NCI-H1105 (cell line): ENCODE results near the gene TMCC1.
"Not testable (repeated sequence)": the region's sequence is repeated elsewhere in the genome, so short reads cannot be mapped to it uniquely, and the experiment has no call there.

Experiments used
- DNase-seq: peaks from one replicate; lab custom pipeline; 2025; lab: John Stamatoyannopoulos, UW

The TMCC1 gene

GRCh38 chr3:129835198-129835597 is 58.3 kb downstream of the TMCC1 start:
- DNase-seq, result no peak

GRCh38 chr3:129834580-129834979 is 58.9 kb downstream of the TMCC1 start:
- DNase-seq, result no peak

GRCh38 chr3:129831942-129832341 is 61.6 kb downstream of the TMCC1 start:
- not testable (repeated sequence) for DNase-seq

GRCh38 chr3:129831503-129831902 is 62.0 kb downstream of the TMCC1 start:
- no peak for DNase-seq

- peak; percentile 72 for DNase-seq
These were observed 63.9 kb downstream of the TMCC1 start for GRCh38 chr3:129829640-129830039.

GRCh38 chr3:129827765-129828164 is 65.7 kb downstream of the TMCC1 start:
- DNase-seq, result no peak

- DNase-seq, result peak; percentile 62
These were observed 68.5 kb downstream of the TMCC1 start for GRCh38 chr3:129824926-129825541.

- DNase-seq, result no peak
These were observed 70.8 kb downstream of the TMCC1 start for GRCh38 chr3:129822679-129823078.

GRCh38 chr3:129822241-129822640 is 71.3 kb downstream of the TMCC1 start:
- no peak for DNase-seq

- DNase-seq, result no peak
These were observed 72.9 kb downstream of the TMCC1 start for GRCh38 chr3:129820587-129820986.

GRCh38 chr3:129812589-129812988 is 80.9 kb downstream of the TMCC1 start:
- no peak for DNase-seq

- DNase-seq, result no peak
These were observed 84.2 kb downstream of the TMCC1 start for GRCh38 chr3:129809297-129809696.

- DNase-seq, result no peak
These were observed 97.4 kb downstream of the TMCC1 start for GRCh38 chr3:129796146-129796545.

- no peak for DNase-seq
These were observed 98.1 kb downstream of the TMCC1 start for GRCh38 chr3:129795186-129796010.

- DNase-seq, result peak; percentile 92
These were observed 99.0 kb downstream of the TMCC1 start for GRCh38 chr3:129794311-129795185.

GRCh38 chr3:129793942-129794310 is 99.6 kb downstream of the TMCC1 start:
- peak; percentile 8 for DNase-seq

GRCh38 chr3:129793319-129793718 is 100.2 kb downstream of the TMCC1 start:
- DNase-seq, result no peak

- no peak for DNase-seq
These were observed 110.0 kb downstream of the TMCC1 start for GRCh38 chr3:129783470-129783869.

GRCh38 chr3:129778871-129779270 is 114.6 kb downstream of the TMCC1 start:
- DNase-seq, result no peak

- DNase-seq, result no peak
These were observed 115.7 kb downstream of the TMCC1 start for GRCh38 chr3:129777806-129778205.

GRCh38 chr3:129775870-129776269 is 117.6 kb downstream of the TMCC1 start:
- no peak for DNase-seq
